Loucy (cell line): ENCODE data around the gene CD300LG.

Experiments used
- EZH2phosphoT487 ChIP-seq: fragments of 200-600 bp; IDR thresholded peaks from 2 replicates; pipeline ENCODE4 v1.6.1; 2018; ENCODE audit warnings: antibody characterized with exemption, mild to moderate bottlenecking, moderate library complexity, borderline replicate concordance
- TF ChIP-seq, protein P1 (sequence below): fragments of 200-600 bp; sonication (generic); conservative IDR thresholded peaks from 2 replicates; pipeline ENCODE4 v1.5.1; 2014; ENCODE audit warnings: mild to moderate bottlenecking, antibody characterized with exemption, low read length

DNA sequence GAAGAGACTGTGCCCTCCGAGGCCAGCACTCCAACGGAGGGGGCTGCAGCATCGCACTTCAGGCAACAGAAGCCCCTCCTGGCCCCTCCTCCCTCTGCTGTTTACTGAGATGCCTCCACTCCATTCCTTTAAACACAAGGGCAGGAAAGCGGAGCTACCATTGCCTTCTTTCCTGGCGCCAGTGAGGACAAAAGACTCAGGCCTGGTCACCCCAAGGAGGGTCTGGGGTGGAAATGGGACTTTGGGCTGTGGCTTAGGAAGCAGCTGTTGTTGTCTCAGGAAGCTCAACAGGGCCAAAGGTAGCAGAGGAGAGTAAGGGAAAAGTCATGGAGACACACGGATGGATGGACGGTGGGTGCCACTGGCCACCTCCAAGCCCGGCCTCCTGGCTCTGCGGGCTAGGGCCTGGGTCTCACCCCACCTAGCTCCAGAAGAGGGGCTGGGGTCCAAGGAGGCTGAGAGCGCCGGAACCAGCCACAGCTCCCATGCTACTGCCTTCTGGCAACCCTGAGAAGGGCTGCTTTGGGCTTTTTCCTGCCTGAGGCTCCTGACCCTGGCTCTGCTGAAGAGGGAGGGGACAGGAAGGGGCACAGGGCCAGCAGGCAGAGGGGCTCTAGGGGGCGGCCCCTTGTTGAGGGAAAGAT, 11.1 kb downstream of the CD300LG start:
- TF ChIP-seq, protein P1, sequence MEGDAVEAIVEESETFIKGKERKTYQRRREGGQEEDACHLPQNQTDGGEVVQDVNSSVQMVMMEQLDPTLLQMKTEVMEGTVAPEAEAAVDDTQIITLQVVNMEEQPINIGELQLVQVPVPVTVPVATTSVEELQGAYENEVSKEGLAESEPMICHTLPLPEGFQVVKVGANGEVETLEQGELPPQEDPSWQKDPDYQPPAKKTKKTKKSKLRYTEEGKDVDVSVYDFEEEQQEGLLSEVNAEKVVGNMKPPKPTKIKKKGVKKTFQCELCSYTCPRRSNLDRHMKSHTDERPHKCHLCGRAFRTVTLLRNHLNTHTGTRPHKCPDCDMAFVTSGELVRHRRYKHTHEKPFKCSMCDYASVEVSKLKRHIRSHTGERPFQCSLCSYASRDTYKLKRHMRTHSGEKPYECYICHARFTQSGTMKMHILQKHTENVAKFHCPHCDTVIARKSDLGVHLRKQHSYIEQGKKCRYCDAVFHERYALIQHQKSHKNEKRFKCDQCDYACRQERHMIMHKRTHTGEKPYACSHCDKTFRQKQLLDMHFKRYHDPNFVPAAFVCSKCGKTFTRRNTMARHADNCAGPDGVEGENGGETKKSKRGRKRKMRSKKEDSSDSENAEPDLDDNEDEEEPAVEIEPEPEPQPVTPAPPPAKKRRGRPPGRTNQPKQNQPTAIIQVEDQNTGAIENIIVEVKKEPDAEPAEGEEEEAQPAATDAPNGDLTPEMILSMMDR: no peak
- no peak for TF ChIP-seq EZH2phosphoT487
